H9 (cell line): ENCODE results near the gene SWT1. TPM values are rescaled to one million over a fixed set of nuclear protein-coding genes. Genes with fewer than 3 reads are reported as not detected.

Experiments
- DNase-seq: peaks from one replicate; pipeline ENCODE4 v3.0.0-alpha.2; 2017
- H2AFZ ChIP-seq: one replicate; pipeline ENCODE4 v1.6.1; 2013; ENCODE audit warnings: mild to moderate bottlenecking, low read length, control low read depth, moderate library complexity
- H2AK5ac ChIP-seq: 2 replicates; pipeline ENCODE4 v1.6.1; 2013; ENCODE audit warnings: low read length, control low read depth, mixed read lengths; ENCODE audit not compliant: insufficient read length
- H2BK120ac ChIP-seq: one replicate; pipeline ENCODE4 v1.6.1; 2013; ENCODE audit warnings: low read depth, mild to moderate bottlenecking, low read length, control low read depth, inconsistent platforms; ENCODE audit not compliant: poor library complexity, severe bottlenecking
- H2BK12ac ChIP-seq: 2 replicates; pipeline ENCODE4 v1.6.1; 2013; ENCODE audit warnings: low read length, control low read depth, mixed read lengths, low read depth; ENCODE audit not compliant: insufficient read length
- H2BK15ac ChIP-seq: 2 replicates; pipeline ENCODE4 v1.6.1; 2013; ENCODE audit warnings: low read depth, low read length, control low read depth
- H2BK20ac ChIP-seq: one replicate; pipeline ENCODE4 v1.6.1; 2013; ENCODE audit warnings: low read depth, mild to moderate bottlenecking, low read length, control low read depth, inconsistent platforms; ENCODE audit not compliant: poor library complexity, severe bottlenecking
- H2BK5ac ChIP-seq: 2 replicates; pipeline ENCODE4 v1.6.1; 2013; ENCODE audit warnings: low read length, control low read depth, mixed read lengths; ENCODE audit not compliant: insufficient read length
- H3K14ac ChIP-seq: 2 replicates; pipeline ENCODE4 v1.6.1; 2013; ENCODE audit warnings: low read length, control low read depth; ENCODE audit not compliant: insufficient read depth
- H3K18ac ChIP-seq: 2 replicates; pipeline ENCODE4 v1.6.1; 2013; ENCODE audit warnings: low read depth, mild to moderate bottlenecking, mixed read lengths, low read length, control low read depth; ENCODE audit not compliant: insufficient read length
- H3K23ac ChIP-seq: 2 replicates; pipeline ENCODE4 v1.6.1; 2013; ENCODE audit warnings: low read length, control low read depth, mixed read lengths, low read depth; ENCODE audit not compliant: insufficient read length
- H3K23me2 ChIP-seq: 2 replicates; pipeline ENCODE4 v1.6.1; 2013; ENCODE audit warnings: low read depth, mild to moderate bottlenecking, mixed read lengths, low read length, control low read depth; ENCODE audit not compliant: insufficient read length, poor library complexity, severe bottlenecking
- H3K27ac ChIP-seq: 2 replicates; pipeline ENCODE4 v1.5.1; 2013; ENCODE audit warnings: low read length, control low read depth, mixed read lengths, low read depth; ENCODE audit not compliant: insufficient read length
- H3K27me3 ChIP-seq: 2 replicates; pipeline ENCODE4 v1.6.1; 2013; ENCODE audit warnings: low read length, control low read depth, inconsistent platforms; ENCODE audit not compliant: insufficient read depth
- H3K4ac ChIP-seq: 2 replicates; pipeline ENCODE4 v1.6.1; 2013; ENCODE audit warnings: low read depth, mild to moderate bottlenecking, control low read depth, inconsistent platforms, low read length, moderate library complexity
- H3K4me1 ChIP-seq: 2 replicates; pipeline ENCODE4 v1.6.1; 2013; ENCODE audit warnings: low read length, control low read depth, inconsistent platforms; ENCODE audit not compliant: insufficient read depth
- H3K4me2 ChIP-seq: 2 replicates; pipeline ENCODE4 v1.6.1; 2013; ENCODE audit warnings: low read length, control low read depth, mixed read lengths; ENCODE audit not compliant: insufficient read length, insufficient read depth
- H3K56ac ChIP-seq: 2 replicates; pipeline ENCODE4 v1.6.1; 2013; ENCODE audit warnings: low read depth, mild to moderate bottlenecking, mixed read lengths, low read length, control low read depth; ENCODE audit not compliant: insufficient read length
- H3K79me1 ChIP-seq: 2 replicates; pipeline ENCODE4 v1.6.1; 2013; ENCODE audit warnings: low read depth, mild to moderate bottlenecking, moderate library complexity, low read length, control low read depth, inconsistent platforms; ENCODE audit not compliant: insufficient read depth, poor library complexity, severe bottlenecking
- H3K79me2 ChIP-seq: 2 replicates; pipeline ENCODE4 v1.6.1; 2013; ENCODE audit warnings: low read length, control low read depth, inconsistent platforms; ENCODE audit not compliant: insufficient read depth
- H3K9ac ChIP-seq: 2 replicates; pipeline ENCODE4 v1.6.1; 2013; ENCODE audit warnings: low read length, control low read depth, mixed read lengths; ENCODE audit not compliant: insufficient read length; ENCODE audit errors: extremely low read depth
- H3K9me3 ChIP-seq: one replicate; pipeline ENCODE4 v1.6.1; 2013; ENCODE audit warnings: low read depth, low read length, inconsistent platforms; ENCODE audit not compliant: control insufficient read depth
- H3T11ph ChIP-seq: one replicate; pipeline ENCODE4 v1.6.1; 2013; ENCODE audit warnings: mild to moderate bottlenecking, low read length, control low read depth, inconsistent platforms
- H4K20me1 ChIP-seq: one replicate; pipeline ENCODE4 v1.6.1; 2013; ENCODE audit not compliant: control insufficient read depth, insufficient read length, insufficient read depth
- H4K5ac ChIP-seq: 2 replicates; pipeline ENCODE4 v1.6.1; 2013; ENCODE audit warnings: low read depth, mild to moderate bottlenecking, mixed read lengths, low read length, control low read depth; ENCODE audit not compliant: insufficient read length
- H4K8ac ChIP-seq: replicated peaks from 2 replicates; pipeline ENCODE4 v1.6.1; 2013; ENCODE audit warnings: low read length, control low read depth, mixed read lengths, low read depth; ENCODE audit not compliant: insufficient read length
- H4K91ac ChIP-seq: 2 replicates; pipeline ENCODE4 v1.6.1; 2013; ENCODE audit warnings: low read depth, mild to moderate bottlenecking, moderate library complexity, mixed read lengths, low read length, control low read depth; ENCODE audit not compliant: insufficient read length
- H3K27ac Mint-ChIP-seq, 3 experiments: 2 replicates in 2 of 3; 3 replicates in 1 of 3; pipeline ENCODE4 v1.8.0; 2020 to 2021; ENCODE audit warnings: mixed read lengths in 3 of 3, mild to moderate bottlenecking in 1 of 3, moderate library complexity in 1 of 3
- H3K27me3 Mint-ChIP-seq: 2 replicates; pipeline ENCODE4 v1.8.0; 2021; ENCODE audit warnings: low read depth, mild to moderate bottlenecking, moderate library complexity, mixed read lengths
- H3K36me3 Mint-ChIP-seq, 3 experiments: 2 replicates in 2 of 3; 3 replicates in 1 of 3; pipeline ENCODE4 v1.8.0; 2020 to 2021; ENCODE audit warnings: low read depth in 3 of 3, mixed read lengths in 3 of 3; ENCODE audit not compliant: insufficient read depth in 1 of 3
- H3K4me1 Mint-ChIP-seq, 2 experiments: 2 replicates each; pipeline ENCODE4 v1.8.0; 2020; ENCODE audit warnings: mixed read lengths in 2 of 2
- H3K4me3 Mint-ChIP-seq, 2 experiments: 2 replicates in 1 of 2; 3 replicates in 1 of 2; pipeline ENCODE4 v1.8.0; 2020 to 2021; ENCODE audit warnings: mild to moderate bottlenecking in 2 of 2, mixed read lengths in 2 of 2, moderate library complexity in 1 of 2
- H3K9me3 Mint-ChIP-seq, 2 experiments: 2 replicates in 1 of 2; 3 replicates in 1 of 2; pipeline ENCODE4 v1.8.0; 2020; ENCODE audit warnings: mild to moderate bottlenecking in 2 of 2, mixed read lengths in 2 of 2, moderate library complexity in 1 of 2
- WGBS: extraction: QIAGEN DNeasy Blood & Tissue Kit; methylation state at CpG from one replicate; pipeline ENCODE4 v1.1.7; 2013; ENCODE audit warnings: missing lambda C conversion rate, low lambda C conversion rate, mixed read lengths; ENCODE audit not compliant: insufficient read length; ENCODE audit errors: extremely low coverage; 5-methylcytosine and 5-hydroxymethylcytosine counted together
- total RNA-seq: library from RNA; stranded (reverse); gene quantifications from 2 replicates; pipeline ENCODE4 v1.2.1, GENCODE V29; 2021
- TF ChIP-seq, protein P1 (sequence below): fragments of 200-600 bp; sonication (generic); conservative IDR thresholded peaks from 3 replicates; pipeline ENCODE4 v1.8.0; 2021; ENCODE audit warnings: antibody characterized with exemption, mild to moderate bottlenecking

SWT1 gene
- total RNA-seq, 1 experiment from 2014 or later, result 5.2 TPM

- Histone ChIP-seq H3K14ac (no peak overlapping the region), H3K4ac (no peak overlapping the region), H2BK12ac (no peak overlapping the region), H2AK5ac (no peak overlapping the region), H2BK120ac (no peak overlapping the region), H3K27me3 (no peaks in the 10 kb centered on the region), H3K56ac (no peak overlapping the region), H3K23ac (no peak overlapping the region), H2BK5ac (no peak overlapping the region), H3K79me1 (no peaks in the 10 kb centered on the region), H3K18ac (no peak overlapping the region), H2AFZ (no peak overlapping the region), H4K8ac (no peak overlapping the region), H3T11ph (no peak overlapping the region), H3K4me1 (no peaks in the 10 kb centered on the region), H3K9me3 (no peaks in the 10 kb centered on the region), H4K91ac (no peak overlapping the region), H3K79me2 (no peaks in the 10 kb centered on the region), H3K9ac (no peak overlapping the region), H2BK20ac (no peak overlapping the region), H3K27ac (no peak overlapping the region), H4K5ac (no peak overlapping the region), H4K20me1 (no peaks in the 10 kb centered on the region), H2BK15ac (no peak overlapping the region), H3K23me2 (no peaks in the 10 kb centered on the region), H3K4me2 (no peak overlapping the region)
- no peaks in the 10 kb centered on the region for H3K4me1 Mint-ChIP-seq
- H3K4me3 Mint-ChIP-seq, result no peak overlapping the region
- TF ChIP-seq, protein P1, sequence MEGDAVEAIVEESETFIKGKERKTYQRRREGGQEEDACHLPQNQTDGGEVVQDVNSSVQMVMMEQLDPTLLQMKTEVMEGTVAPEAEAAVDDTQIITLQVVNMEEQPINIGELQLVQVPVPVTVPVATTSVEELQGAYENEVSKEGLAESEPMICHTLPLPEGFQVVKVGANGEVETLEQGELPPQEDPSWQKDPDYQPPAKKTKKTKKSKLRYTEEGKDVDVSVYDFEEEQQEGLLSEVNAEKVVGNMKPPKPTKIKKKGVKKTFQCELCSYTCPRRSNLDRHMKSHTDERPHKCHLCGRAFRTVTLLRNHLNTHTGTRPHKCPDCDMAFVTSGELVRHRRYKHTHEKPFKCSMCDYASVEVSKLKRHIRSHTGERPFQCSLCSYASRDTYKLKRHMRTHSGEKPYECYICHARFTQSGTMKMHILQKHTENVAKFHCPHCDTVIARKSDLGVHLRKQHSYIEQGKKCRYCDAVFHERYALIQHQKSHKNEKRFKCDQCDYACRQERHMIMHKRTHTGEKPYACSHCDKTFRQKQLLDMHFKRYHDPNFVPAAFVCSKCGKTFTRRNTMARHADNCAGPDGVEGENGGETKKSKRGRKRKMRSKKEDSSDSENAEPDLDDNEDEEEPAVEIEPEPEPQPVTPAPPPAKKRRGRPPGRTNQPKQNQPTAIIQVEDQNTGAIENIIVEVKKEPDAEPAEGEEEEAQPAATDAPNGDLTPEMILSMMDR, result no peak
- no CpG with 5 or more reads among the region's 2 CpGs for WGBS
- H3K27ac Mint-ChIP-seq, result no peak overlapping the region
- no peak for DNase-seq
- no peaks in the 10 kb centered on the region for H3K27me3 Mint-ChIP-seq
- H3K9me3 Mint-ChIP-seq, result no peaks in the 10 kb centered on the region; a peak in 2 of 5 replicates
- H3K36me3 Mint-ChIP-seq, result peaks cover 0 to 7% (median 1%) of the 10 kb centered on the region in 3 experiments; a peak in 3 of 7 replicates
Observed at GRCh38 chr1:185284533-185285276, 127.7 kb downstream of the SWT1 start.
